HG03039 (cell line): ENCODE results near the gene LMNB1.
"Not testable (repeated sequence)": the region's sequence is repeated elsewhere in the genome, so short reads cannot be mapped to it uniquely, and the experiment has no call there.

Source experiments
- ATAC-seq: cut with Tn5 transposase; IDR thresholded peaks from one replicate; pipeline ENCODE4 v1.9.1; 2021; ENCODE audit warnings: mild to moderate bottlenecking, moderate library complexity; ENCODE audit not compliant: unreplicated experiment

The LMNB1 gene

DNA sequence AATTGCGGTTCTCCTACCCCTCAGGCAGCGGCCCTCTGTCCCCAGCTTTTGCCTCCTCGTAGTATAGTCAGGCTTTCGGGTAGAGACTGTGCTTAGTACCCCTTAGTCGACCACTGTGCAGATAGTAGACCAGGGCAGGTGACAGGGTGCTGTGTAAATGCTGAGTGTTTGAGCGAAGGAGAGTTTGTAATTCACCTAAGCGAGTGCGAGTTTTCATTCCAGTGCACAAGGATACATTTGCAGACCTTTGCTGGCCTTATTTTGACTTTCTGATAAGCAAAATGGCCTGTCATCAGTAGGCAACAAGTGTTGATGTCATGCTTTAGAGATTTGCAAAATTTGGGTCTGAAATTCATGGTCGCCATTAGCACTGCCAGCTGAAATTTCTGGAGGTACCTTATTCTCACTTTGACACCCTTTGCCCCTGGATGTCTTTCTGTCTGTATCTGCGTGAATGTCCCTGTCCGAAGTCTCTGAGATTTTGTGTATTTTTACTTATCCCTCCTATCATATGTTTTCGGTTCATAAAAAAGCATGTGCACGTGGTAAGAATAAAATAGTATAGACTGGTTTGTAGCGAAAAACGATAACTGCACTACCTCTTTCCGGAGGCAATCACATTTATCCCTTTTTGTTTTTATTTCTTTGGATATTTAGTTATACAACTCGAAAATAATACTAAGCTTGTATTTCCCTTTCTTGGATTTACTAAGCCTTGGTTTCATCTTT is 1.9 kb downstream of the LMNB1 start:
- no peak for ATAC-seq

DNA sequence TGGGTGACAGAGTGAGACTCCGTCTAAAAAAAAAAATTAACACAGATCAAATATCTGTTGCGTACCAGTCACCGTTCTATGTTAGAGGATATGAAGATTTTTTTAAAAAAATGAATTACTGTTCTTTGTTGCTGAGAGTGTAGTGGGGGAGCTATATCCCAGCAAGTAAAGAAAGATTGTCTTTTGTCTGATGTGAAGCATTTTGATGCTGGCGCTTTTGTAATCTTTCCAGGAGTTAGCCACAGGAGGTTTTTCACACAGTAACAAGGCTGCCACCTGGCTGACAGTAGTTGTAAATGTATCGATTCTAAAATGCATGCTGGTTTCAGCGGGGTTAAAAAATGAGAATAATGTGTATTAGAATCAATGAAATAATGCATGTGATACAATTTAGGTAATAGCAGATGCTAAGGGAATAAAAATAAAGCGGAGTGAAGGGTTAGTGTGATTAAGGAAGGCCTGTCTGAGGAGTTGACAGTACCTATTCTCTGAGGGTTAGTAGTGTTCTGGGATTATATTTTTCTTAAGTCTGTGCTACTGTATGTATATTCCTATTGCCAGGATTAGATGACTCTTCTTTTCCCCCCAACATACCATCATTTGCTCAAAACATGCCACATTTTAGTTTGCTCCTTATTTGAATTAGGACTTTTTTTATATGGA is 3.4 kb downstream of the LMNB1 start:
- ATAC-seq, result no peak

DNA sequence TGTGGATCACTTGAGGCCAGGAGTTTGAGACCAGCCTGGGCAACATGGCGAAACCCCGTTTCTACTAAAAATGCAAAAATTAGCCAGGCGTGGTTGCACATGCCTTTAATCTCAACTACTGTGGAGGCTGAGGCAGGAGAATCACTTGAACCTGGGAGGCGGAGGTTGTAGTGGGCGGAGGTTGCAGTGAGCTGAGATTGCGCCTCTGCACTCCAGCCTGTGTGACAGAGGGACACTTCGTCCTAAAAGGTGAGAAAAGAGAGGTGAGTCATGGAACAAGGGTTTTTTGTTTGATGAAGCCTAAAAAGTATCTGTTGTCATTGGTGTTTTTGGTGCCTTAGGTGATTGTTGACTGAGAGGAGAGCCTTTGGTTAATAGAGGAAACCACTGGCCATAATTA is 11.5 kb downstream of the LMNB1 start:
- not testable (repeated sequence) for ATAC-seq

GRCh38 chr5:126793097-126793496 is 16.2 kb downstream of the LMNB1 start:
- no peak for ATAC-seq

DNA sequence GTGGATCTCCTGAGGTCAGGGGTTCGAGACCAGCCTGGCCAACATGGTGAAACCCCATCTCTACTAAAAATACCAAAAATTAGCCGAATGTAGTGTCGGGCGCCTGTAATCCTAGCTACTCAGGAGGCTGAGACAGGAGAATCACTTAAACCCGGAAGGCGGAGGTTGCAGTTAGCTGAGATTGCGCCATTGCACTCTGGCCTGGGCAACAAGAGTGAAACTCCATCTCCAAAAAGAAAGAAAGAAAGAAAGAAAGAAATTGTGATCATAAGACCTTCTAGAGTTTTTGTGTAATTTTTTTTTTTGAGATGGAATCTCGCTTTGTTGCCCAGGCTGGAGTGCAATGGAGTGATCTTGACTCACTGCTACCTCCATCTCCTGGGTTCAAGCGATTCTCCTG is 16.7 kb downstream of the LMNB1 start:
- ATAC-seq, result not testable (repeated sequence)

GRCh38 chr5:126794157-126794828 is 17.4 kb downstream of the LMNB1 start:
- no peak for ATAC-seq

DNA sequence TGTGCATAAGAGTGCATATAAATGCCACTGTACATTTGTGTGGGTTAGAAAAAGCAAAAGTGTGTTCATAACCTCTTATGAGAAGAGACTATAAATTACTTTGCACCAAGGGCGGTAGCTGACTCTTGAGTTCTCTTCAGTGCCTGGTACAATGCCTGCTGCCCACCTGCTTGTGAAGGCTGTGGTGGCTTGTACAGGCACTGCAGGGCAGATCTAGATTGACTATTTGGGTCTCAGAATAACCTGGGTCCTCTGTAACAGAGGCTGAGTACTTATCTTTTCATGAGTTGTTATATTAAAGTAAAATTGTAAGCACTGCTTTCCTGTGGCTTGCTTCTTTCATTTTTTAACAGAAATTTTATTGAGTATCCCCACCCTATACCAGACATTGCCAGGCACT is 22.8 kb downstream of the LMNB1 start:
- no peak for ATAC-seq

DNA sequence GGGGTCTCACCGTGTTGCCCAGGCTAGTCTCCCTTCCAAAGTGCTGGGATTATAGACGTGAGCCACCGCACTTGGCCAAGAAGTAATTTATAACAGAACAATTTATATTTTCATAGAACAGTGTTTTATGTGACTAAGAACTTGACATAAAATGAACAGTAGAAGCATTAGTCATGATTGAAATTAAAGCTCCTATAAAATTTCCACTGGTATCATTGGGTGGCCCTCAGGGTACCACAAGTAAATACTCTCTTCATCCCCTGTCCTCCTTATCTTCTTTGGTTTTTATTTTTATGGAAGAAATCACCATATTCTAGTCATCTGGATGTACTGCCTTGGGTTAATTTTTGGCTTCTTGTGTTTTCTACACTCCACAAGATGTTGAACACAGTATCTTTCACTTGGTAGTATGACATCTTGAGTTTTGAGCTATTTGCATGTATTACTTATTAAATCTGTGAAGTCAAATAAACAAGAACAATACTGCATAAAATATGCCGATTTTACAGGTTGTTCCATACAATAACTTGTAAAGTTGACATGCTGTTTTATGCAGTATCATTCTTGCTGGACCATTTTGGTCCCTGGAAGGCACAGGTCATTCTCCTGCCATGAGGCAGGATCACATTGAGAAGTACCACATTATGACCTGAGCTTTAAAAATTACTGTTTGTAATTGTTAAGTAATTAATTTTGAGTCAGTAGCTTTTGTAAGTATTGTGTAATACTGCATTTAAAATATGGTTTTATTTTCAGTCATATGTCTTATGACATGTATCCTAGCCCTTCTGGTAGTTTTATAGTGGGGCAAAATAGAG is 24.4 kb downstream of the LMNB1 start:
- no peak for ATAC-seq

DNA sequence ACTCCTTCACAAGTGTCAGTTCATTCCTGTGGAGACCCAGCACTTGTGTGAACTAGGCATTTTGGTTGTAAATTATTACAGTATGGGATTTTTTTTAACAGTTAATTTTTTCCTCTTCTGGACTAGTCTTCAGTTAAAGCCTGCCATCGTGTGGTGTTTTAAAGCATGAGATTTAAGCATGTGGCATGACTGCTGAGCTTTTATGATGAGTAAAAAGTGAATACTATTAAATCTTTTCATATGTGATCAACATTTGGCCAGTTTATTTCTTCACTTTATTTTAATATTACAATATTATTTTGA is 25.0 kb downstream of the LMNB1 start:
- peak; percentile 39 for ATAC-seq

DNA sequence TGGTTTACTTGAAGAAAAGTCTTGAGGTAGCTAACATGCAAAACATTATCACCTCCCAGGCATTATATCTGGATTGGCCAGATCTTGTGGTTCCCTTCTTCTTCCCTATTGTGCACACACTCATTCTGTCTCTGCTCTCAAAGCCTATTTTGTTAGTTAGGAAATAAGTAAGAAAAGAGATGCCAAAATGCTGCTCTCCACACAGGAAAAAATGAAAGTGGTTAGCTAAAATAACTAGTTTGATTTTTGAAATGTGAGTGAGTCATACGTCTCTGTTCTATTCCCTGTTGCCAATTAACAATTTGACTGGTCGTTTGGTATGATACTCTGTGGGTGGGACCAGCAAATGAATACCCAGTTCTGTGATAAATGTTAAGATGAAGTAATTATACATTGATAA is 28.1 kb downstream of the LMNB1 start:
- no peak for ATAC-seq

DNA sequence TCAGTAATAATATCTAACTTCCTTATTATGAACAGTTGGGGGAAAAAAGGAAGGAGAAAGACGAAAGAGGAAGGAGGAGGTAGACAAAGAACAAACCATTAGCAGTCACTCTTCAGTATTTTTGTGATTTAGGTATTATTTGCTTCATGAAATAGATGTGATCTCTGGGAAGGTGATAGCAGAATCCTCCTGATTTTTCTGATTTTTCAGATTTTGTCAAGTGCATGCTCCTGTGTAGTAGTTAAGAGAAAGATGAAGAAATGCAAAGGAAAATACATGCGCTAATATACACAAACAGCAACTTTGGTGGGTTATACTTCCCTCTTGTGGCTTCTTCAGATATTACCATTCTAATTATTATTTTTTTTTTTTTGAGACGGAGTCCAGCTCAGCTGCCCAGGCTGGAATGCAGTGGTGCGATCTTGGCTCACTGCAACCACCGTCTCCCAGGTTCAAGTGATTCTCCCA is 31.6 kb downstream of the LMNB1 start:
- ATAC-seq, result no peak

GRCh38 chr5:126809916-126810315 is 33.0 kb downstream of the LMNB1 start:
- no peak for ATAC-seq

DNA sequence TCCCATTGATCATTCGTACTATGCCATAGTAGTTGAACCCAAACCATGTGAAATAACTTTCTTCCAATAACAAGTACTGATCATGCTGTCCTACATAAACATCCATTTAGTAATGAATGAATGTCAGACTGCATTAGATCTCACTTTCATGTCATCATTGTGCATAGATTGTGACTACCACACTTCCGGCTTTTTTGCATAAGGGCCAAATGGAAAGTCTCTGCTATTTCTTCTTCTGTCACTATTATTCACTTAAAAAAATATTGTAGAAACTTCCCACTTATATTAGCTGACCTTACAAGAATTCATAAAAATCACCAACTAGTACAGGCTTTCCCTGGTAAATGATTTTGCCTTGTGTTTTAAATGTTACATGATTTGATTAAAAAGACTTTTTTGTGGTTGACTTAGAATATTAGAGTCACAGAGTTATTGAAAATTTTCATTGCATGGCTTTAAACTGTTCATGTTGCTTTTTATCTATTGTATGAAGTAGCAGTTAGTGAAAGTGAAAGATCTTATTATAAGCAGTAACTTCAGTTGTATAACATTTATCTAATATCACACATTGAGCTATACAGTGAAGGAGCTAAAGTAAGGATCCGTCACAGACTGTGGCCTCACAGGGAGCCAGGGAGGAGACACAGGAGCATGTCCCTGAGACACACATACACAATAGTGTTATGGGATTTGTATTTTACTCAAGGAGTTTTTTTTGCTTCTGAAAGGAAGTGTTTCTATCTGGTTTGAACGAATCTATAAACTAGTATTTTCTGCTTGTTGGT is 33.9 kb downstream of the LMNB1 start:
- no peak for ATAC-seq

GRCh38 chr5:126811515-126812198 is 34.7 kb downstream of the LMNB1 start:
- ATAC-seq, result no peak

- ATAC-seq, result no peak
Observed at GRCh38 chr5:126812199-126812570, 35.2 kb downstream of the LMNB1 start.

DNA sequence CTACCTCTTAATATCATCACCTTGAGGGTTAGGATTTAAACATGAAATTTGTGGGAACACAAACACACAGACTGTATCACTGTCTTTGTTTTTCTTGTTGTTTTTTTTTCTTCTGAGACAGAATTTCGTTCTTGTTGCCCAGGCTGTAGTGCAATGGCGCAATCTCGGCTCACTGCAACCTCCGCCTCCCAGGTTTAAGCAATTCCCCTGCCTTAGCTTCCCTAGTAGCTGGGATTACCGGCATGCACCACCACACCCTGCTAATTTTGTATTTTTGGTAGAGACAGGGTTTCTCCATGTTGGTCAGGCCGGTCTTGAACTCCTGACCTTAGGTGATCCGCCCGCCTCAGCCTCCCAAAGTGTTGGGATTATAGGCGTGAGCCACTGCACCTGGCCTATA is 36.9 kb downstream of the LMNB1 start:
- not testable (repeated sequence) for ATAC-seq

GRCh38 chr5:126814721-126815404 is 37.9 kb downstream of the LMNB1 start:
- no peak for ATAC-seq

DNA sequence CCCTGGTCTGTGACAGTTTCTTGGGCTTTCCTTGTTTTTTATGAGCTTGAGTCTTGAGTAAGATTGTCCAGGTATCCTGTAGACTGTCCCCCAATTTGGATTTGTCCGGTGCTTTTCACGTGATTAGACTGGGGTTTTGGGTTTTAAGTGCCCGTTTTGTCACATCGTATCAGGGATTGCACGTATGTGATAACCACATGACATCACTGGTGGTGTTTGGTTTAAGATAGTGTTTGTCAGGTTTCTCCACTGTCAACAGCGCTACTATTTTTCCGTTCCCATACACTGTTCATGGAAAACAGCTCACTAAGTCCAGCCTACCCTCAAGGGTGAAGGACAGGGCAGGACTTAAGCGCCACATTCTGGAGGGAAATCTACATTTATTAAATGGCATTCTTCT is 39.7 kb downstream of the LMNB1 start:
- ATAC-seq, result no peak

DNA sequence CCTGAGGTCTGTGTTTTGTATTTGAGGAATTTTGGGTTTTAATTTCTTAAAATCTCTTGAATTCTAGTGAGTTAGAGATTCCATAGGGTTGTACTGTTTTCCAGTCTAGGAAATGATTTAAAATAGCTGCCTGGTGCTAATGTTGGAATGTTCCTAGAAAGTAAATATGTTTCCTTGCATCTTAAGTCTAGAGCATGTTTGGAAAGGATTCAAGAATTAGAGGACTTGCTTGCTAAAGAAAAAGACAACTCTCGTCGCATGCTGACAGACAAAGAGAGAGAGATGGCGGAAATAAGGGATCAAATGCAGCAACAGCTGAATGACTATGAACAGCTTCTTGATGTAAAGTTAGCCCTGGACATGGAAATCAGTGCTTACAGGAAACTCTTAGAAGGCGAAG is 41.8 kb downstream of the LMNB1 start:
- no peak for ATAC-seq
